SK-N-SH (cell line): ENCODE measurements around the gene OR10T2. TPM values are rescaled to one million over a fixed set of nuclear protein-coding genes. Genes with fewer than 3 reads are reported as not detected.

Source experiments
- CTCF ChIA-PET: fragments of 300-600, 350-600 bp; formaldehyde crosslinking; extraction: SDS; loops from one replicate; lab custom pipeline; 2021; lab: Yijun Ruan, JAX
- POLR2A ChIA-PET: fragments of 350-600 bp; sonication (Branson Sonifier 250); formaldehyde crosslinking; extraction: SDS; loops from one replicate; lab custom pipeline; 2020; ENCODE audit warnings: antibody characterized with exemption, inconsistent platforms; lab: Yijun Ruan, JAX
- DNase-seq: peaks from one replicate; pipeline ENCODE4 v3.0.0; 2012
- H2AFZ ChIP-seq: fragments of 200-600 bp; sonication (generic); 2 replicates; pipeline ENCODE4 v1.8.1; 2016; ENCODE audit warnings: antibody characterized with exemption, mild to moderate bottlenecking, low read depth
- H3F3A ChIP-seq: fragments of 200-600 bp; sonication (generic); replicated peaks from 2 replicates; pipeline ENCODE3; 2016; ENCODE audit warnings: antibody characterized with exemption, mild to moderate bottlenecking; ENCODE audit not compliant: insufficient read depth
- H3K27ac ChIP-seq, 2 experiments: fragments of 200-500 bp in 1 of 2; fragments of 200-600 bp in 1 of 2; sonication (Bioruptor generic) in 1 of 2; sonication (generic), shearing (Covaris generic) in 1 of 2; 2 replicates each; pipeline versions ENCODE4 v1.5.1 to v1.6.1; 2014 to 2016; ENCODE audit warnings: low read depth in 2 of 2, inconsistent platforms in 1 of 2, low read length in 1 of 2, mild to moderate bottlenecking in 1 of 2, mixed read lengths in 1 of 2
- H3K27me3 ChIP-seq: fragments of 200-600 bp; sonication (generic), shearing (Covaris generic); 2 replicates; pipeline ENCODE4 v1.6.1; 2016; ENCODE audit warnings: mixed run types; ENCODE audit not compliant: insufficient read depth
- H3K36me3 ChIP-seq, 2 experiments: fragments of 200-500 bp in 1 of 2; fragments of 200-600 bp in 1 of 2; sonication (Bioruptor generic) in 1 of 2; sonication (generic) in 1 of 2; replicated peaks in 1 of 2; 2 replicates each; pipeline versions ENCODE3 to v1.5.1; 2014 to 2016; ENCODE audit warnings: low read length in 1 of 2, mild to moderate bottlenecking in 1 of 2; ENCODE audit not compliant: insufficient read depth in 2 of 2, control insufficient read depth in 1 of 2
- H3K4me1 ChIP-seq, 2 experiments: fragments of 200-500 bp in 1 of 2; fragments of 200-600 bp in 1 of 2; sonication (Bioruptor generic) in 1 of 2; sonication (generic), shearing (Covaris generic) in 1 of 2; 2 replicates each; pipeline versions ENCODE4 v1.5.1 to v1.6.1; 2014 to 2016; ENCODE audit warnings: low read depth in 1 of 2, low read length in 1 of 2, mixed run types in 1 of 2; ENCODE audit not compliant: insufficient read depth in 2 of 2, control insufficient read depth in 1 of 2
- H3K4me2 ChIP-seq: fragments of 200-600 bp; sonication (generic), shearing (Covaris generic); 2 replicates; pipeline ENCODE4 v1.6.1; 2017; ENCODE audit warnings: mixed run types
- H3K4me3 ChIP-seq, 2 experiments: fragments of 200-500 bp in 1 of 2; fragments of 200-600 bp in 1 of 2; sonication (Bioruptor generic) in 1 of 2; sonication (generic), shearing (Covaris generic) in 1 of 2; 2 replicates each; pipeline versions ENCODE4 v1.5.1 to v1.8.1; 2014 to 2016; ENCODE audit warnings: low read depth in 2 of 2, inconsistent platforms in 1 of 2, low read length in 1 of 2, mild to moderate bottlenecking in 1 of 2, mixed read lengths in 1 of 2, moderate library complexity in 1 of 2
- H3K79me2 ChIP-seq: fragments of 200-600 bp; sonication (generic); 2 replicates; pipeline ENCODE4 v1.8.1; 2017; ENCODE audit warnings: mild to moderate bottlenecking; ENCODE audit not compliant: insufficient read depth
- H3K9ac ChIP-seq: fragments of 200-600 bp; sonication (generic); 2 replicates; pipeline ENCODE4 v1.6.1; 2017; ENCODE audit warnings: mixed run types
- H3K9me2 ChIP-seq: fragments of 200-600 bp; sonication (generic); 2 replicates; pipeline ENCODE4 v1.6.1; 2017; ENCODE audit warnings: mixed run types
- H3K9me3 ChIP-seq: fragments of 200-600 bp; sonication (generic); 2 replicates; pipeline ENCODE4 v1.6.1; 2017; ENCODE audit warnings: mixed run types, mild to moderate bottlenecking, moderate library complexity
- H4K20me1 ChIP-seq: fragments of 200-600 bp; sonication (generic); 2 replicates; pipeline ENCODE4 v1.6.1; 2017; ENCODE audit warnings: mild to moderate bottlenecking, mixed run types; ENCODE audit not compliant: insufficient read depth
- CTCF ChIP-seq: fragments of 200-600 bp; sonication (generic); IDR thresholded peaks from 2 replicates; pipeline ENCODE4 v1.6.1; 2017; ENCODE audit warnings: antibody characterized with exemption, mild to moderate bottlenecking, moderate library complexity
- ELF1 ChIP-seq: IDR thresholded peaks from 2 replicates; pipeline ENCODE4 v1.4.0; 2012
- FOXJ3 ChIP-seq: sonication (generic); formaldehyde crosslinking; IDR thresholded peaks from 2 replicates; pipeline ENCODE4 v1.5.1; 2020; ENCODE audit warnings: mild to moderate bottlenecking, missing genetic modification reagents
- FOXM1 ChIP-seq: IDR thresholded peaks from 2 replicates; pipeline ENCODE4 v1.4.0; 2012; ENCODE audit warnings: low read depth, mild to moderate bottlenecking
- MXI1 ChIP-seq: IDR thresholded peaks from 2 replicates; pipeline ENCODE4 v1.6.1; 2012; ENCODE audit warnings: mild to moderate bottlenecking, low read depth, low read length, improper control_type of control experiment
- NFIC ChIP-seq: IDR thresholded peaks from 2 replicates; pipeline ENCODE4 v1.4.0; 2012; ENCODE audit warnings: borderline replicate concordance
- NRF1 ChIP-seq: IDR thresholded peaks from 2 replicates; pipeline ENCODE4 v1.6.1; 2012; ENCODE audit warnings: low read depth, mild to moderate bottlenecking, low read length
- RAD21 ChIP-seq: IDR thresholded peaks from 2 replicates; pipeline ENCODE4 v1.6.1; 2012; ENCODE audit warnings: mild to moderate bottlenecking, low read length
- RCOR1 ChIP-seq: fragments of 150-350 bp; IDR thresholded peaks from 2 replicates; pipeline ENCODE4 v1.6.1; 2017; ENCODE audit warnings: antibody characterized with exemption, low read length
- RFX5 ChIP-seq: IDR thresholded peaks from 2 replicates; pipeline ENCODE4 v1.6.1; 2012; ENCODE audit warnings: mild to moderate bottlenecking, improper control_type of control experiment, low read length
- RXRA ChIP-seq: IDR thresholded peaks from 2 replicates; pipeline ENCODE4 v1.4.0; 2012; ENCODE audit warnings: low read depth, mild to moderate bottlenecking, borderline replicate concordance
- SIN3A ChIP-seq: IDR thresholded peaks from 2 replicates; pipeline ENCODE4 v1.6.1; 2012; ENCODE audit warnings: low read depth, mild to moderate bottlenecking, low read length, moderate library complexity, borderline replicate concordance
- SMC3 ChIP-seq: IDR thresholded peaks from 2 replicates; pipeline ENCODE4 v1.6.1; 2012; ENCODE audit warnings: low read depth, low read length, improper control_type of control experiment
- TEAD4 ChIP-seq: IDR thresholded peaks from 2 replicates; pipeline ENCODE4 v1.4.0; 2012; ENCODE audit warnings: mild to moderate bottlenecking, borderline replicate concordance; ENCODE audit not compliant: insufficient read depth
- USF1 ChIP-seq: IDR thresholded peaks from 2 replicates; pipeline ENCODE4 v1.4.0; 2012; ENCODE audit warnings: low read depth, borderline replicate concordance
- WGBS: methylation state at CpG from one replicate; pipeline ENCODE4 v1.1.6; 2017; ENCODE audit warnings: low lambda C conversion rate; 5-methylcytosine and 5-hydroxymethylcytosine counted together
- polyA plus RNA-seq, 3 experiments: library from polyadenylated mRNA; depleted of rRNA; stranded (reverse); fragments of >200 nt; gene quantifications; 2 replicates each; pipeline ENCODE4 v1.2.3, GENCODE V29; 2012
- TF ChIP-seq, protein P1 (sequence below): fragments of 150-350 bp; IDR thresholded peaks from 2 replicates; pipeline ENCODE4 v1.6.1; 2016; ENCODE audit warnings: mild to moderate bottlenecking, low read depth, low read length
- TF ChIP-seq, protein P2 (sequence below): fragments of 150-350 bp; IDR thresholded peaks from 2 replicates; pipeline ENCODE4 v1.6.1; 2017; ENCODE audit warnings: antibody characterized with exemption, low read length, low read depth, borderline replicate concordance

Gene OR10T2
- polyA plus RNA-seq, 1 of the 3 experiments (the other 2 are of a cell fraction): not detected

DNA sequence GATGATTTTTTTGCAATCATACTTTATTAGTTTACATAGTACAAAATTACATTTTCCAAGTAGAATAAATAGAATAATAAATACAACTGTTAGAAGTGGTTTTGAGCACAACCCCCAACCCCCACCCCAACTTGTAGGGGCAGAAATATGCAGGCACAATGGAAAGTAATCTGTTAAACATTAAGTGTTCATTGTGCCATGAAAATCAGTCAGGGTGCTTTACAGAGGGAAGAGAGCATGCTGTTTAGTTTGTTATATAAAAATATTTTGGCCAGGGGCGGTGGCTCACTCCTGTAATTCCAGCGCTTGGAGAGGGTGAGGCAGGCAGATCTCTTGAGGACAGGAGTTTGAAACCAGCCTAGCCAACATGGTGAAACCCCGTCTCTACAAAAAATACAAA lies 2.6 kb downstream of the OR10T2 start (continued):
- TF ChIP-seq USF1 (no peak), TEAD4 (no peak), NRF1 (no peak), NFIC (no peak), CTCF (no peak), RCOR1 (no peak), MXI1 (no peak)
- TF ChIP-seq, protein P1, sequence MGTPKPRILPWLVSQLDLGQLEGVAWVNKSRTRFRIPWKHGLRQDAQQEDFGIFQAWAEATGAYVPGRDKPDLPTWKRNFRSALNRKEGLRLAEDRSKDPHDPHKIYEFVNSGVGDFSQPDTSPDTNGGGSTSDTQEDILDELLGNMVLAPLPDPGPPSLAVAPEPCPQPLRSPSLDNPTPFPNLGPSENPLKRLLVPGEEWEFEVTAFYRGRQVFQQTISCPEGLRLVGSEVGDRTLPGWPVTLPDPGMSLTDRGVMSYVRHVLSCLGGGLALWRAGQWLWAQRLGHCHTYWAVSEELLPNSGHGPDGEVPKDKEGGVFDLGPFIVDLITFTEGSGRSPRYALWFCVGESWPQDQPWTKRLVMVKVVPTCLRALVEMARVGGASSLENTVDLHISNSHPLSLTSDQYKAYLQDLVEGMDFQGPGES: no peak

GRCh38 chr1:158393476-158393875 lies 5.8 kb downstream of the OR10T2 start:
- H3K27me3 ChIP-seq: no peaks in the 10 kb centered on the region
- TF ChIP-seq RXRA: no peak
- TF ChIP-seq, protein P1: no peak
- TF ChIP-seq ELF1: no peak
- no peak for TF ChIP-seq TEAD4
- TF ChIP-seq, protein P2, sequence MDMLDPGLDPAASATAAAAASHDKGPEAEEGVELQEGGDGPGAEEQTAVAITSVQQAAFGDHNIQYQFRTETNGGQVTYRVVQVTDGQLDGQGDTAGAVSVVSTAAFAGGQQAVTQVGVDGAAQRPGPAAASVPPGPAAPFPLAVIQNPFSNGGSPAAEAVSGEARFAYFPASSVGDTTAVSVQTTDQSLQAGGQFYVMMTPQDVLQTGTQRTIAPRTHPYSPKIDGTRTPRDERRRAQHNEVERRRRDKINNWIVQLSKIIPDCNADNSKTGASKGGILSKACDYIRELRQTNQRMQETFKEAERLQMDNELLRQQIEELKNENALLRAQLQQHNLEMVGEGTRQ: no peak
- no peak for TF ChIP-seq FOXM1
- TF ChIP-seq SMC3: no peak
- TF ChIP-seq USF1: no peak
- TF ChIP-seq FOXJ3 (CRISPR knock-in tag): no peak
- TF ChIP-seq NFIC: no peak
- TF ChIP-seq NRF1: no peak
- no peak for TF ChIP-seq MXI1
- TF ChIP-seq RFX5: no peak
- no peak for TF ChIP-seq SIN3A
- no peak for TF ChIP-seq RAD21
- TF ChIP-seq, all 33 proteins: peak for 0
- H3K79me2 ChIP-seq: no peaks in the 10 kb centered on the region
- no peak for DNase-seq
- no peak overlapping the region for H2AFZ ChIP-seq
- H3K9me3 ChIP-seq: no peaks in the 10 kb centered on the region
- H3K9me2 ChIP-seq: no peaks in the 10 kb centered on the region
- H3K4me3 ChIP-seq: no peak overlapping the region
- H3K9ac ChIP-seq: no peak overlapping the region
- ChIA-PET CTCF (no interaction called here), POLR2A (no interaction called here)
- no peak overlapping the region for H3K4me2 ChIP-seq
- WGBS: 6% methylated on average over 5 of the region's 5 CpGs
- no peak overlapping the region for H3K27ac ChIP-seq
- no peaks in the 10 kb centered on the region for H3K36me3 ChIP-seq
- no peaks in the 10 kb centered on the region for H4K20me1 ChIP-seq
- H3K4me1 ChIP-seq: no peaks in the 10 kb centered on the region
- H3F3A ChIP-seq: no peaks in the 10 kb centered on the region
